Parathyroid adenoma (tissue), 2 donors: ENCODE results near the gene SLC39A5.

Experiments used
- H2AFZ ChIP-seq: fragments of 300-600 bp; sonication (generic); one replicate; pipeline ENCODE4 v1.7.0; 2017; ENCODE audit warnings: antibody characterized with exemption, mild to moderate bottlenecking
- H3K27ac ChIP-seq: fragments of 300-600 bp; sonication (generic); one replicate; pipeline ENCODE4 v1.7.0; 2017
- H3K27me3 ChIP-seq: fragments of 300-600 bp; sonication (generic); one replicate; pipeline ENCODE4 v1.7.0; 2017; ENCODE audit warnings: low read length; ENCODE audit not compliant: control insufficient read depth, insufficient read depth
- H3K36me3 ChIP-seq: fragments of 300-600 bp; sonication (generic); one replicate; pipeline ENCODE4 v1.7.0; 2017; ENCODE audit warnings: low read length; ENCODE audit not compliant: control insufficient read depth, insufficient read depth
- H3K4me1 ChIP-seq: fragments of 300-600 bp; sonication (generic); one replicate; pipeline ENCODE4 v1.7.0; 2017; ENCODE audit warnings: control low read depth
- H3K4me2 ChIP-seq: fragments of 300-600 bp; sonication (generic); one replicate; pipeline ENCODE4 v1.7.0; 2017; ENCODE audit warnings: low read length
- H3K4me3 ChIP-seq: fragments of 300-600 bp; sonication (generic); one replicate; pipeline ENCODE4 v1.7.0; 2017; ENCODE audit warnings: low read depth, low read length
- H3K79me2 ChIP-seq: fragments of 300-600 bp; sonication (generic); one replicate; pipeline ENCODE4 v1.7.0; 2017; ENCODE audit warnings: control low read depth
- H3K9ac ChIP-seq: fragments of 300-600 bp; sonication (generic); one replicate; pipeline ENCODE4 v1.7.0; 2017; ENCODE audit warnings: mild to moderate bottlenecking
- H3K9me3 ChIP-seq: fragments of 300-600 bp; sonication (generic); one replicate; pipeline ENCODE4 v1.7.0; 2017; ENCODE audit warnings: low read length; ENCODE audit not compliant: control insufficient read depth
- CTCF ChIP-seq: fragments of 300-600 bp; sonication (generic); IDR thresholded peaks from one replicate; pipeline ENCODE4 v1.7.0; 2017; ENCODE audit warnings: antibody characterized with exemption, mild to moderate bottlenecking
- donor health status: primary hyperparathyroidism.

The SLC39A5 gene

DNA sequence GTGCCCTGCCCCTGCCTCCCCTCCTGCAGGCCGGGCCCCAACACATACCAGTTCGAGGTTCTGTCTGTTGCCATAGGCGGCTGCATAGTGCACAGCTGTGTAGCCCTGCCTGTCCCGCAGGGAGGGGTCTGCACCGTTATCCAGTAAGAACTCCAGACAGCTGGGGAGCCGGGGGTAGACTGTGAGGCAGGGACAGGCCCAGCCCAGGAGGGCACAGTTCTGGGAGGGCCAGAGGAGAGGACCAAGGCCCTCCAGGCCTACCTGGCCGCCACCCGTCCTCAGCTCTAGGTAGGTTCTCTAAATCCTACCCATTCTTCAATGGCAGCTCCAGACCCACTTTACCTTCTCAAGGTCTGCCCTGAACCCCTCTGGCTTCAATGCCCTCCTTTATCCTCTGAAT lies 18.9 kb downstream of the SLC39A5 start:
- Histone ChIP-seq H3K4me3 (no peak overlapping the region), H3K9ac (no peak overlapping the region), H3K9me3 (no peaks in the 10 kb centered on the region), H3K79me2 (peaks cover 9% of the 10 kb centered on the region), H3K4me1 (no peaks in the 10 kb centered on the region), H3K4me2 (no peak overlapping the region), H3K36me3 (no peaks in the 10 kb centered on the region), H3K27ac (no peak overlapping the region), H2AFZ (no peak overlapping the region), H3K27me3 (no peaks in the 10 kb centered on the region)
- TF ChIP-seq CTCF = no peak

DNA sequence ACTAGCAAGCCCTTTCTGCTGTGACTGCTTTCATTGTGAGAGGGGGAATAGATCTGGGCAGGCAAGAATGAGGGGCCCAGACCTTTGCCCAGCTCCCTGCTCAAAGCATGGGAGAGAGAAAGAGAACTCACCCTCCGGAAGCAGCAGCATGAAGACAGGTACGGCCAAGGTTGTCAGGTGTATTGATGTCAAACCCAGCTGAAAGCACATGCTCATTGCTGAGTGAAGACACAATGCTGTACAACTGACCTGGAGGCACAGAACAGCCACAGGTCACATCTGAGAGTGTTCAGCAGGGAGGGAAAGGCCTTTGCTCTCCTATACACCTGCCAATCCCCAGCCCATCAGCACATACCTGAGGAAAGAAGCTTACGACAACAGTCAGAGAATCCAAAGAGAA lies 22.8 kb downstream of the SLC39A5 start:
- no peak for TF ChIP-seq CTCF
- no peaks in the 10 kb centered on the region for H3K36me3 ChIP-seq
- H3K79me2 ChIP-seq = peaks cover 23% of the 10 kb centered on the region
- H3K4me3 ChIP-seq = no peak overlapping the region
- no peak overlapping the region for H3K4me2 ChIP-seq
- H2AFZ ChIP-seq = no peak overlapping the region
- H3K9ac ChIP-seq = no peak overlapping the region
- H3K9me3 ChIP-seq = no peaks in the 10 kb centered on the region
- peaks cover 3% of the 10 kb centered on the region for H3K4me1 ChIP-seq
- no peak overlapping the region for H3K27ac ChIP-seq
- no peaks in the 10 kb centered on the region for H3K27me3 ChIP-seq

DNA sequence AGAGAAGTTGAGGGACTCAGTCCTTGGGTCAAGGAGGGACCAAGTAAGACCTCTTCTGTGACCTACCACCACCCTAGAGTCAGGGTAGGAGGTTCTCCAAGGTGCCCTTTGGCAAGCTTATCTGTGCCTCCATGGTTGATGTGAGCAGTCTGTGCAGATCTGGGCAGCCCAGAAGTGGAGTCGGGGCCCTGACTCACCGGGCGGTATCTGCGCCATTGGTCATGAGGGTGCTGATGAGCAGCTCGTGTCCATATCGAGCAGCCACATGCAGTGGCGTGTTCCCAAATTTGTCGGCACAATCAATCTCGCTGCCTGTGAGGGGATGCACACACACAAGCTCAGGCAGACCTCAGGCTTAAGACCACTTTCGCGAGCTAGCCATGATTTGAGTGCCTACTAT lies 23.2 kb downstream of the SLC39A5 start:
- peaks cover 25% of the 10 kb centered on the region for H3K79me2 ChIP-seq
- H3K27me3 ChIP-seq = no peaks in the 10 kb centered on the region
- no peak overlapping the region for H3K27ac ChIP-seq
- no peaks in the 10 kb centered on the region for H3K36me3 ChIP-seq
- no peak overlapping the region for H3K4me2 ChIP-seq
- H2AFZ ChIP-seq = no peak overlapping the region
- H3K4me3 ChIP-seq = no peak overlapping the region
- H3K9me3 ChIP-seq = no peaks in the 10 kb centered on the region
- no peak for TF ChIP-seq CTCF
- H3K9ac ChIP-seq = no peak overlapping the region
- H3K4me1 ChIP-seq = peaks cover 3% of the 10 kb centered on the region

DNA sequence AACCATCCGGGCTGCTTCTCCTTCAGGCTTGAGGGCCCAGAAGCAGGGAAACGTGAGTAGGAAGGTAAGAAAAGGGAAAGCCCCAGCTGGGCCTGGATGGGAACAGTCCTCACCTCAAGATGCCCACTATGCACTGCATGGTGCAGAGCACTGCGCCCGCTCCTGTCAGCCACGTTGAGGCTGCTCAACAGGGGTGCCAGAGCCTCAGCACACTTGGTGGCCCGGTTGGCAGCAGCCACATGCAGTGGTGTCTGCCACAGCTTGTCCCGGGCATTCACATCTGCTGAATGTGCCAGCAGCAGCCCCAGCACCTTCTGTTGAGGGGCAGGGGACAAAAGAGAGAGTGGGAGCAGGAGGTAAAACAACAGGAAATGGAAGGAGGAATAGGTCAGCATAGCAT lies 25.8 kb downstream of the SLC39A5 start:
- Histone ChIP-seq H3K36me3 (no peaks in the 10 kb centered on the region), H3K4me1 (peaks cover 8% of the 10 kb centered on the region), H3K27me3 (no peaks in the 10 kb centered on the region), H2AFZ (no peak overlapping the region), H3K9ac (no peak overlapping the region), H3K27ac (no peak overlapping the region), H3K9me3 (no peaks in the 10 kb centered on the region), H3K4me3 (no peak overlapping the region), H3K79me2 (peaks cover 18% of the 10 kb centered on the region), H3K4me2 (no peak overlapping the region)
- TF ChIP-seq CTCF = no peak

GRCh38 chr12:56256326-56256960 lies 26.6 kb downstream of the SLC39A5 start:
- Histone ChIP-seq H3K79me2 (peaks cover 18% of the 10 kb centered on the region), H3K4me1 (peaks cover 8% of the 10 kb centered on the region), H2AFZ (no peak overlapping the region), H3K9ac (no peak overlapping the region), H3K27ac (no peak overlapping the region), H3K27me3 (no peaks in the 10 kb centered on the region), H3K36me3 (no peaks in the 10 kb centered on the region), H3K4me2 (no peak overlapping the region), H3K4me3 (no peak overlapping the region), H3K9me3 (no peaks in the 10 kb centered on the region)
- no peak for TF ChIP-seq CTCF
